Nephron progenitor cell (in vitro differentiated cells): Measurements from ENCODE around the gene CD1D.

ENCODE experiments used
- DNase-seq: peaks from one replicate; pipeline ENCODE4 v3.0.0; 2021
- H3K27ac Mint-ChIP-seq: 2 replicates; pipeline ENCODE4 v1.8.0; 2021; ENCODE audit warnings: mild to moderate bottlenecking, moderate library complexity, mixed read lengths
- H3K27me3 Mint-ChIP-seq: 2 replicates; pipeline ENCODE4 v1.8.0; 2021; ENCODE audit warnings: mild to moderate bottlenecking, low read depth, mixed read lengths; ENCODE audit not compliant: poor library complexity
- H3K36me3 Mint-ChIP-seq: 2 replicates; pipeline ENCODE4 v1.8.0; 2021; ENCODE audit warnings: low read depth, mixed read lengths
- H3K4me1 Mint-ChIP-seq: 2 replicates; pipeline ENCODE4 v1.8.0; 2021; ENCODE audit warnings: mixed read lengths
- H3K4me3 Mint-ChIP-seq: 2 replicates; pipeline ENCODE4 v1.8.0; 2021; ENCODE audit warnings: mild to moderate bottlenecking, moderate library complexity, mixed read lengths
- H3K9me3 Mint-ChIP-seq: 2 replicates; pipeline ENCODE4 v1.8.0; 2021; ENCODE audit warnings: mild to moderate bottlenecking, moderate library complexity, mixed read lengths
- CTCF ChIP-seq: fragments of 200-600 bp; sonication (generic); IDR thresholded peaks from 2 replicates; pipeline ENCODE4 v1.5.0; 2021; ENCODE audit warnings: antibody characterized with exemption

CD1D gene

DNA sequence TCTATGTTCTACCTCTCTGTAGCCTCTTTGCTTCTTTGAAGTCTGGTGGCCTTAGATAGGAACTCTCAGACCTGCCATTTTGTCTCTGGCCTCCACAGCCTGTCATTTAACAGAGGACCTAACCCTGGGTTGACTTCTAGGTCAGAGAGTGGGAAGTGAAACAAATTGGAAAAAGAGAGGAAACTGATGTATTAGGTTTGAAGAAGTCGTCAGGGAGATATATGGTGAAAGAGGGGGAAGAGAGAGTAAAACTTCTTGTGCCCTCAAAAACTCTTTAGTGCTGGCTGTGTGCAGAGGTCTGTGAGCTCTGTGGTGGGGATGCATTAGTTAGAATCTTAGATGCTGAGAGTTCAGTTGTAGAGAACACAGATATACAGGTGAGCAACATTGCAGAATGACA lies 30.2 kb upstream of the CD1D start:
- H3K9me3 Mint-ChIP-seq: peaks cover 34% of the 10 kb centered on the region
- TF ChIP-seq CTCF: no peak
- no peak overlapping the region for H3K27ac Mint-ChIP-seq
- H3K36me3 Mint-ChIP-seq: peaks cover 14% of the 10 kb centered on the region
- peaks cover 24% of the 10 kb centered on the region for H3K4me1 Mint-ChIP-seq
- H3K4me3 Mint-ChIP-seq: peak overlapping the region; percentile 76
- no peak for DNase-seq
- H3K27me3 Mint-ChIP-seq: peaks cover 33% of the 10 kb centered on the region

DNA sequence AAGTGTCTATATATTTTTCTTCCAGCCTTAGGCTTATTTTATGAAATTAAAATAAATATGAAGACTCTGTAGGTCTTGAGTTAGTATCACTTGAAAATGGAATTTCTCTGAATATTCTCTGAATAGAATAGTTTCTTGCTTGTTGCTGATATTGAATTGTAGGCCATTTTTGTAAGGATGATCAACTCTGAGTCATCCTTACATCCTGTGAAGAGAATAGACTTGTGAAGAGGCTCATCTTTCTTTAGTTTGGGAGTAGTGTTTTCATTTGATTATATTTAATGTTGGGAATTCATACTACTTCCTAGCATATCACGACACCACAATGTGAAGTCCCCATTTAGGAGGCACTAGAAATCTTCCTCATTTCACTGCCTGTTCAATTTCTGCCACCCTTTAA lies 27.5 kb upstream of the CD1D start:
- Mint-ChIP-seq H3K9me3 (peaks cover 26% of the 10 kb centered on the region), H3K27ac (no peak overlapping the region), H3K27me3 (peaks cover 23% of the 10 kb centered on the region), H3K4me3 (no peak overlapping the region), H3K4me1 (peaks cover 20% of the 10 kb centered on the region), H3K36me3 (peaks cover 14% of the 10 kb centered on the region)
- no peak for DNase-seq
- no peak for TF ChIP-seq CTCF

GRCh38 chr1:158153746-158154444 lies 26.8 kb upstream of the CD1D start:
- H3K4me1 Mint-ChIP-seq: peaks cover 15% of the 10 kb centered on the region
- peaks cover 9% of the 10 kb centered on the region for H3K36me3 Mint-ChIP-seq
- no peak for DNase-seq
- no peak overlapping the region for H3K4me3 Mint-ChIP-seq
- H3K27me3 Mint-ChIP-seq: peaks cover 20% of the 10 kb centered on the region
- peaks cover 19% of the 10 kb centered on the region for H3K9me3 Mint-ChIP-seq
- TF ChIP-seq CTCF: no peak
- H3K27ac Mint-ChIP-seq: no peak overlapping the region

- Mint-ChIP-seq H3K9me3 (peaks cover 16% of the 10 kb centered on the region), H3K4me1 (peaks cover 9% of the 10 kb centered on the region), H3K4me3 (no peak overlapping the region), H3K27me3 (peaks cover 20% of the 10 kb centered on the region), H3K36me3 (peaks cover 7% of the 10 kb centered on the region), H3K27ac (no peak overlapping the region)
- TF ChIP-seq CTCF: no peak
- no peak for DNase-seq
These were observed 26.2 kb upstream of the CD1D start for GRCh38 chr1:158154501-158154900.

- H3K9me3 Mint-ChIP-seq: peaks cover 4% of the 10 kb centered on the region
- no peak overlapping the region for H3K27ac Mint-ChIP-seq
- peaks cover 20% of the 10 kb centered on the region for H3K27me3 Mint-ChIP-seq
- H3K36me3 Mint-ChIP-seq: peaks cover 2% of the 10 kb centered on the region
- no peak overlapping the region for H3K4me3 Mint-ChIP-seq
- DNase-seq: no peak
- peaks cover 5% of the 10 kb centered on the region for H3K4me1 Mint-ChIP-seq
- TF ChIP-seq CTCF: no peak
These were observed 25.0 kb upstream of the CD1D start for GRCh38 chr1:158155673-158156072.

GRCh38 chr1:158159597-158159996 lies 21.1 kb upstream of the CD1D start:
- no peak for TF ChIP-seq CTCF
- Mint-ChIP-seq H3K27me3 (peaks cover 17% of the 10 kb centered on the region), H3K4me1 (peaks cover 5% of the 10 kb centered on the region), H3K27ac (no peak overlapping the region), H3K4me3 (no peak overlapping the region), H3K9me3 (no peaks in the 10 kb centered on the region), H3K36me3 (no peaks in the 10 kb centered on the region)
- DNase-seq: no peak
